CD14-positive monocyte (primary cell): ENCODE measurements around the gene TULP3. TPM values are rescaled to one million over a fixed set of nuclear protein-coding genes. Genes with fewer than 3 reads are reported as not detected.

Experiments used
- DNase-seq, 3 donors: peaks; one replicate each; pipeline ENCODE4 v3.0.0-alpha.2; 2011 to 2022
- H2AFZ ChIP-seq: 2 replicates; pipeline ENCODE4 v1.6.0; 2012; ENCODE audit warnings: mild to moderate bottlenecking, low read depth, low read length, inconsistent platforms; ENCODE audit not compliant: insufficient read depth, poor library complexity, severe bottlenecking
- H3K27ac ChIP-seq, 2 donors: 1 replicate in 1 of 2; 2 replicates in 1 of 2; pipeline ENCODE4 v1.5.1; 2012 to 2013; ENCODE audit warnings: low read length in 2 of 2, control low read depth in 1 of 2, inconsistent platforms in 1 of 2, low read depth in 1 of 2, mild to moderate bottlenecking in 1 of 2
- H3K27me3 ChIP-seq, 2 donors: one replicate each; pipeline versions ENCODE4 v1.6.0 to v1.6.1; 2011 to 2013; ENCODE audit warnings: low read length in 2 of 2; ENCODE audit not compliant: control insufficient read depth in 2 of 2, insufficient read depth in 2 of 2
- H3K36me3 ChIP-seq, 2 donors: replicated peaks in 1 of 2; 1 replicate in 1 of 2; 2 replicates in 1 of 2; pipeline versions ENCODE4 v1.5.1 to v1.6.1; 2012 to 2013; ENCODE audit warnings: low read length in 2 of 2, control low read depth in 1 of 2, inconsistent platforms in 1 of 2, mild to moderate bottlenecking in 1 of 2; ENCODE audit not compliant: insufficient read depth in 2 of 2, control insufficient read depth in 1 of 2
- H3K4me1 ChIP-seq, 2 donors: 1 replicate in 1 of 2; 2 replicates in 1 of 2; pipeline versions ENCODE4 v1.5.1 to v1.6.1; 2012 to 2013; ENCODE audit warnings: low read length in 2 of 2, control low read depth in 1 of 2, inconsistent platforms in 1 of 2, mild to moderate bottlenecking in 1 of 2, moderate library complexity in 1 of 2; ENCODE audit not compliant: insufficient read depth in 2 of 2, control insufficient read depth in 1 of 2
- H3K4me2 ChIP-seq: replicated peaks from 2 replicates; pipeline ENCODE3; 2012; ENCODE audit warnings: low read length, moderate library complexity, mild to moderate bottlenecking; ENCODE audit not compliant: poor library complexity, severe bottlenecking; ENCODE audit errors: extremely low read depth
- H3K4me3 ChIP-seq, 3 experiments: fragments of 200-600 bp in 1 of 3; sonication (generic) in 1 of 3; replicated peaks in 1 of 3; 1 replicate in 2 of 3; 2 replicates in 1 of 3; pipeline ENCODE4 v1.5.1; 2011 to 2013; ENCODE audit warnings: low read length in 3 of 3, mild to moderate bottlenecking in 3 of 3, control low read depth in 2 of 3, low read depth in 2 of 3, inconsistent platforms in 1 of 3, moderate library complexity in 1 of 3
- H3K79me2 ChIP-seq: 2 replicates; pipeline ENCODE4 v1.6.0; 2012; ENCODE audit warnings: mild to moderate bottlenecking, control low read depth, inconsistent platforms, low read length, moderate library complexity; ENCODE audit not compliant: insufficient read depth
- H3K9ac ChIP-seq: 2 replicates; pipeline ENCODE4 v1.6.0; 2017; ENCODE audit warnings: low read length, mild to moderate bottlenecking; ENCODE audit not compliant: insufficient read depth, poor library complexity, severe bottlenecking
- H3K9me3 ChIP-seq, 2 donors: replicated peaks in 1 of 2; 1 replicate in 1 of 2; 2 replicates in 1 of 2; pipeline versions ENCODE4 v1.5.1 to v1.6.1; 2012 to 2013; ENCODE audit warnings: low read length in 2 of 2, control low read depth in 1 of 2; ENCODE audit not compliant: control insufficient read depth in 1 of 2, insufficient read depth in 1 of 2
- H4K20me1 ChIP-seq: 2 replicates; pipeline ENCODE4 v1.6.0; 2012; ENCODE audit warnings: mild to moderate bottlenecking, low read length, control low read depth, moderate library complexity; ENCODE audit not compliant: insufficient read depth
- H3K27ac Mint-ChIP-seq, 7 donors: one replicate each; pipeline ENCODE4 v1.8.0; 2020; ENCODE audit warnings: mild to moderate bottlenecking in 7 of 7, mixed read lengths in 7 of 7, moderate library complexity in 6 of 7, inconsistent platforms in 2 of 7
- H3K27me3 Mint-ChIP-seq, 3 donors: one replicate each; pipeline ENCODE4 v1.8.0; 2021 to 2022; ENCODE audit warnings: low read depth in 3 of 3, mild to moderate bottlenecking in 3 of 3, mixed read lengths in 3 of 3, moderate library complexity in 3 of 3, inconsistent platforms in 1 of 3
- H3K36me3 Mint-ChIP-seq, 2 donors: one replicate each; pipeline ENCODE4 v1.8.0; 2020; ENCODE audit warnings: mixed read lengths in 2 of 2, inconsistent platforms in 1 of 2, mild to moderate bottlenecking in 1 of 2
- H3K4me1 Mint-ChIP-seq: one replicate; pipeline ENCODE4 v1.8.0; 2020; ENCODE audit warnings: mild to moderate bottlenecking, mixed read lengths
- H3K4me3 Mint-ChIP-seq, 2 donors: one replicate each; pipeline ENCODE4 v1.8.0; 2020; ENCODE audit warnings: mild to moderate bottlenecking in 2 of 2, mixed read lengths in 2 of 2, moderate library complexity in 1 of 2
- H3K9me3 Mint-ChIP-seq, 7 donors: one replicate each; pipeline ENCODE4 v1.8.0; 2020 to 2022; ENCODE audit warnings: mixed read lengths in 7 of 7, mild to moderate bottlenecking in 6 of 7, moderate library complexity in 6 of 7, inconsistent platforms in 2 of 7
- CTCF ChIP-seq: fragments of 200-600 bp; IDR thresholded peaks from one replicate; pipeline ENCODE4 v1.8.0; 2022; ENCODE audit warnings: antibody characterized with exemption, mild to moderate bottlenecking
- WGBS: methylation state at CpG from one replicate; pipeline ENCODE4 v1.1.5; 2013; ENCODE audit warnings: missing lambda C conversion rate; ENCODE audit not compliant: insufficient coverage; 5-methylcytosine and 5-hydroxymethylcytosine counted together
- intact Hi-C, 2 donors: fragments of 100-400 bp; cut with micrococcal nuclease; formaldehyde crosslinking; loops; one replicate each; pipeline versions ENCODE4 v1.15.0 to v1.15.1; 2023
- polyA plus RNA-seq, 3 donors: library from polyadenylated mRNA; depleted of rRNA in 1 of 3; unstranded in 2 of 3; stranded (reverse) in 1 of 3; fragments of 300-500 nt in 2 of 3; fragments of >200 nt in 1 of 3; fragmentation: Illumina TruSeq in 2 of 3; gene quantifications; 1 replicate in 2 of 3; 2 replicates in 1 of 3; pipeline ENCODE4 v1.2.3, GENCODE V29; 2012 to 2021

Gene TULP3
- polyA plus RNA-seq, 3 donors = 1.7 to 3.6 (median 2.3) TPM

- Mint-ChIP-seq H3K36me3 (peaks cover 40 to 62% of the 10 kb centered on the region in 2 donors), H3K27ac (peak within 1 kb of the TSS in 3 of 7 donors; percentile 5 to 14 (median 6)), H3K4me3 (no peak within 1 kb of the TSS), H3K9me3 (peaks cover 0 to 2% (median 0%) of the 10 kb centered on the region in 7 donors), H3K27me3 (peaks cover 0 to 2% (median 1%) of the 10 kb centered on the region in 3 donors), H3K4me1 (peaks cover 4% of the 10 kb centered on the region)
- 82% methylated on average over 3 of the region's 3 CpGs for WGBS
- Histone ChIP-seq H2AFZ (no peak within 1 kb of the TSS), H3K4me1 (no peaks in the 10 kb centered on the region), H3K27me3 (no peaks in the 10 kb centered on the region), H3K9me3 (no peaks in the 10 kb centered on the region), H3K36me3 (peaks cover 23 to 47% of the 10 kb centered on the region in 2 donors), H3K4me2 (no peak within 1 kb of the TSS), H3K27ac (no peak within 1 kb of the TSS), H4K20me1 (no peaks in the 10 kb centered on the region), H3K9ac (no peak within 1 kb of the TSS), H3K79me2 (no peaks in the 10 kb centered on the region), H3K4me3 (no peak within 1 kb of the TSS)
- DNase-seq = no peak
- TF ChIP-seq CTCF = no peak
- intact Hi-C loops = loop anchor here (10.0 kb wide), 3 partner anchors 88 to 188 kb away; no protein-coding TSS in a partner anchor
Observed at GRCh38 chr12:2857021-2857431, 33.7 kb upstream of the TULP3 start, which contains the start of gene TEX52. Gene TEX52, minus strand, starts transcription at chr12:2857039. Its CDS starts 13 bp downstream, at chr12:2857026.

DNA sequence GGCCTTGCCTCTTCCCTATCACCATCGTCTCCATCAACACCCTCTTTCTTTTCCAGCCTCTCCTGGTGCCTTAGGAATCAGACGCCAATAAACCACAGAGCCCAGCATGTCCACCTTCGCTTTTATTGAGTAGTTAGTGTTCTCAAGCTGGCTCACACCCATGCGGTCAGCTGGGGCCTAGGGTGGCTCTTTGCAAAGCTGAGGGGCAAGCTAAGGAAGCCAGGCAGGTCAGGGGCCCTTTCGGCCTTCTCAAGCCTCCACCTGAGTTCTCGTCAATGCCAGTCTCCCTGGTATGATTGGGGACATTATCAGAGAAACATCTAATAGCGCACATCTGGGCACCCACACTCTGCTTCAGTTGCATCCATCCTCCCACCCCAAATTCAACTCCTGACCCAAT, 33.1 kb upstream of the TULP3 start:
- peaks cover 42 to 65% of the 10 kb centered on the region in 2 donors for H3K36me3 Mint-ChIP-seq
- no peak overlapping the region for H3K4me2 ChIP-seq
- H2AFZ ChIP-seq = no peak overlapping the region
- no peaks in the 10 kb centered on the region for H3K4me1 ChIP-seq
- no peak overlapping the region for H3K4me3 Mint-ChIP-seq
- no peak for TF ChIP-seq CTCF
- H3K79me2 ChIP-seq = no peaks in the 10 kb centered on the region
- peaks cover 0 to 2% (median 0%) of the 10 kb centered on the region in 7 donors for H3K9me3 Mint-ChIP-seq
- no peak overlapping the region for H3K9ac ChIP-seq
- peaks cover 0 to 2% (median 0%) of the 10 kb centered on the region in 3 donors for H3K27me3 Mint-ChIP-seq
- H3K4me1 Mint-ChIP-seq = peaks cover 4% of the 10 kb centered on the region
- no peaks in the 10 kb centered on the region for H3K9me3 ChIP-seq
- intact Hi-C loops = loop anchor here (10.0 kb wide), 3 partner anchors 87 to 187 kb away; no protein-coding TSS in a partner anchor
- H3K27ac Mint-ChIP-seq = peak overlapping the region in 1 of 7 donors; percentile 14
- H3K36me3 ChIP-seq = peaks cover 25 to 51% of the 10 kb centered on the region in 2 donors
- no peak overlapping the region for H3K27ac ChIP-seq
- WGBS = 100% methylated on average over 1 of the region's 7 CpGs
- no peaks in the 10 kb centered on the region for H4K20me1 ChIP-seq
- no peak overlapping the region for H3K4me3 ChIP-seq
- H3K27me3 ChIP-seq = no peaks in the 10 kb centered on the region
- no peak for DNase-seq
